ENCODE data around the gene PRKN. TPM values are rescaled to one million over a fixed set of nuclear protein-coding genes. Genes with fewer than 3 reads are reported as not detected.

PRKN gene
- total RNA-seq, 2 donors from 2014 or later = 6.7 to 8.2 TPM

DNA sequence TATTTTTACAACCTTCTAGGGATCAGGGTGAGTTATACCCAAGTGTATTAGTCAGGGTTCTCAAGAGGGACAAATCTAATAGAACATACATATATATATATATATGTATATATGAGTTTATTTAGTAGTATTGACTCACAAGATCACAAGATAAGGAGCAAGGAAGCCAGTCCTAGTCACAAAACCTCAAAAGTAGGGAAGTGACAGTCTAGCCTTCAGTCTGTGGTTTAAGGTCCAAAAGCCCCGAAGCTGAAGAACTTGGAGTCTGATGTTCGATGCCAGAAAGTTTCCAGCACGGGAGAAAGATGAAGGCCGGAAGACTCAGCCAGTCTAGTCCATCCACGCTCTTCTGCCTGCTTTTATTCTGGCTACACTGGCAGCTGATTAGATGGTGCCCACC lies 821.0 kb downstream of the PRKN start:
- intact Hi-C loops (cut with DNase I) = no loop called here
- Histone ChIP-seq H3K27ac (no peak overlapping the region), H3K4me1 (no peaks in the 10 kb centered on the region), H3K9me3 (no peaks in the 10 kb centered on the region), H3K4me3 (no peak overlapping the region), H3K36me3 (replicated peaks in 1 of 2; ENCODE audit: insufficient read depth in 1 of 2, low read depth in 2 of 2) (no peaks in the 10 kb centered on the region), H3K27me3 (no peaks in the 10 kb centered on the region)
- no peak for ATAC-seq
- TF ChIP-seq, protein P1, sequence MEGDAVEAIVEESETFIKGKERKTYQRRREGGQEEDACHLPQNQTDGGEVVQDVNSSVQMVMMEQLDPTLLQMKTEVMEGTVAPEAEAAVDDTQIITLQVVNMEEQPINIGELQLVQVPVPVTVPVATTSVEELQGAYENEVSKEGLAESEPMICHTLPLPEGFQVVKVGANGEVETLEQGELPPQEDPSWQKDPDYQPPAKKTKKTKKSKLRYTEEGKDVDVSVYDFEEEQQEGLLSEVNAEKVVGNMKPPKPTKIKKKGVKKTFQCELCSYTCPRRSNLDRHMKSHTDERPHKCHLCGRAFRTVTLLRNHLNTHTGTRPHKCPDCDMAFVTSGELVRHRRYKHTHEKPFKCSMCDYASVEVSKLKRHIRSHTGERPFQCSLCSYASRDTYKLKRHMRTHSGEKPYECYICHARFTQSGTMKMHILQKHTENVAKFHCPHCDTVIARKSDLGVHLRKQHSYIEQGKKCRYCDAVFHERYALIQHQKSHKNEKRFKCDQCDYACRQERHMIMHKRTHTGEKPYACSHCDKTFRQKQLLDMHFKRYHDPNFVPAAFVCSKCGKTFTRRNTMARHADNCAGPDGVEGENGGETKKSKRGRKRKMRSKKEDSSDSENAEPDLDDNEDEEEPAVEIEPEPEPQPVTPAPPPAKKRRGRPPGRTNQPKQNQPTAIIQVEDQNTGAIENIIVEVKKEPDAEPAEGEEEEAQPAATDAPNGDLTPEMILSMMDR (IDR thresholded peaks at IDR 0.05) = no peak
- TF ChIP-seq POLR2A (IDR thresholded peaks at IDR 0.05) = no peak
- DNase-seq = no peak
- 78 to 89% methylated on average over 5 of the region's 5 CpGs for WGBS, 2 donors

DNA sequence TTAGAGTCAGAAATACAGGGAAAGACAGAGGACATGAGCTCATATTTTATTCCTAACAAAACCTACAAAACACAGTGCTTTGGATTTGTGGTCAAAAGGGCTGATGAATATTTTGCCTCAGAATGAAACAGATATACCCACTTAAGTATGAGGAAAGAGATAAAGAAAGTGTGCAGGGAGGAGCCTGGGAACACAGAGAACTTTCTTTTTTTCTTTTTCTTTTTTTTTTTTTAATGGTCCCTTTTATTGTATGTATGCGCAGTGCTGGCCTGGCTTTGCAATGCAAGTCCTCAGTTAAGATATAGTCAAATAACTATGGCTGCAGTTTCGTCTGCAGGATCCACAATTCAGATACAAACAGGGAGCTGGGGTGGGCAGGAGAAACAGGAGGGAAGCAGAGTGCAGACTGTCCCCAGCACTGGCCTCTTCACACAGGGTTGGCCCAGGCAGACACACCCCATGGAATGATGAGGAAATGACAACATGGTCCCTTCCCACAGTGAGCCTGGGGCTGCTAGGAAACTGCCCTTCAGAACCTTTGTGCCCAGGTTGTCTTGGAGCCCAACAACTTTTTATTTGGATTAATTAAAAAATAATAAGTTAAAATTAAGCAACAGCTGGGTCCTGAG lies 823.9 kb downstream of the PRKN start:
- TF ChIP-seq, protein P1 (IDR thresholded peaks at IDR 0.05) = no peak
- no peak for TF ChIP-seq POLR2A (IDR thresholded peaks at IDR 0.05)
- intact Hi-C loops (cut with DNase I) = no loop called here
- no peak overlapping the region for H3K4me3 ChIP-seq
- no peaks in the 10 kb centered on the region for H3K27me3 ChIP-seq
- DNase-seq (no peak), ATAC-seq (no peak)
- no peaks in the 10 kb centered on the region for H3K9me3 ChIP-seq
- H3K36me3 ChIP-seq (replicated peaks in 1 of 2; ENCODE audit: insufficient read depth in 1 of 2, low read depth in 2 of 2) = no peaks in the 10 kb centered on the region
- WGBS, 2 donors = 68 to 88% methylated on average over 2 of the region's 2 CpGs
- H3K4me1 ChIP-seq = no peaks in the 10 kb centered on the region
- no peak overlapping the region for H3K27ac ChIP-seq

DNA sequence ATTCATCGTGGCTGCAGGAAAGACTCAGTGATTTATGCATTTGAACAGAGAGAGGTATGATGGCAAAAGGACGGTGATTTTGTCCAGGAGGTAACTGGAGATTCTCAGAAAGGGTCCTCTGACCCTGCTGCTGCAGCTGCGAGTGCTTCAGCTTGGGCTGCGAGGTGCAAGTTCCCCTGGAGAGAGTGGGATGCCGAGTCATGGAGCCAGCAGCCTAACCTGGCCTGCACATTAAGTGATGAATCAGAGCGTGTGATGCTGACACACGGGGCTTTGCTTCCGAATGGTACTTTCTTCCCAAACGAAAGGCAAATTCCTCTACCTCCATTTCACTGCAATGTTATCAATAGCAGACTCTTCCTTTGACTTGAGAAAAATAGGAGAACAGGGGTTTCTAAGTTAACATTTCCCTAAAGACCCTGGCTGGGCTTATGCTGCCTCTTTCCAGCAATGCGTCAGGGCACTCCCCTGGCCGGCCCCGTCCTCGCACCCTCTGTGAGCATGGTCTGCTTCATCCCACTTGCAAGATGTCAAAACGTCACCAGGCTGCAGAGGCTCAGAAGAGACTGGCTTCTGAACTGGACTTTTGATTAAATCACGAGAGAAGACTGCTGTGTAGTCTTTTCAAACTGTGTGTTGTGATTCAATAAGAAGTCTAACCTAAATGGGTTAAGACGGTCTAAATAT lies 825.7 kb downstream of the PRKN start:
- ATAC-seq = no peak
- Histone ChIP-seq H3K9me3 (no peaks in the 10 kb centered on the region), H3K27me3 (no peaks in the 10 kb centered on the region), H3K27ac (no peak overlapping the region), H3K4me3 (no peak overlapping the region), H3K36me3 (replicated peaks in 1 of 2; ENCODE audit: insufficient read depth in 1 of 2, low read depth in 2 of 2) (no peaks in the 10 kb centered on the region), H3K4me1 (no peaks in the 10 kb centered on the region)
- TF ChIP-seq POLR2A (IDR thresholded peaks at IDR 0.05) = no peak
- TF ChIP-seq, protein P1 (IDR thresholded peaks at IDR 0.05) = no peak
- 72 to 82% methylated on average over 16 of the region's 16 CpGs for WGBS, 2 donors
- DNase-seq = no peak
- intact Hi-C loops (cut with DNase I) = no loop called here

DNA sequence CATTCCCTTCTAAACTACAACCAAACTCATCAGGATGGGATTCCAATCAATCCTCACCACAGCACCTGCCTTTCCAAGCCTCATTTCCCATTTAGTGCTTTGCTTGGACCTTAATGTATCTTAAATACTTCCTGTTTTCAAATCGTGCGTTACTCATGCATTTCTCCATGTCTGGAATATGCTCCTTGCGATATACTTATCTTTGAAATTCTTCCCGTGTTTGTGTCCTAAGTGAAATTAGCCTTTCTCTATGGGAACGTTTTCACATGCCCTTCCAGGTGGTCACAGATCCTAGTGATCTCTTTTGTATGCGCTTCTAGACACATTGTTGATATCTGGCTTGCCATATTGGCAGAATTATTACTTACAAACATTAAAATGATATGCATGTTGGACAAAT lies 833.1 kb downstream of the PRKN start:
- ATAC-seq (no peak), DNase-seq (no peak)
- Histone ChIP-seq H3K4me1 (peaks cover 15% of the 10 kb centered on the region), H3K4me3 (no peak overlapping the region), H3K36me3 (replicated peaks in 1 of 2; ENCODE audit: insufficient read depth in 1 of 2, low read depth in 2 of 2) (no peaks in the 10 kb centered on the region), H3K9me3 (no peaks in the 10 kb centered on the region), H3K27me3 (no peaks in the 10 kb centered on the region), H3K27ac (no peak overlapping the region)
- intact Hi-C loops (cut with DNase I) = no loop called here
- TF ChIP-seq, protein P1 (IDR thresholded peaks at IDR 0.05) = no peak
- TF ChIP-seq POLR2A (IDR thresholded peaks at IDR 0.05) = no peak
- 32 to 38% methylated on average over 6 of the region's 6 CpGs for WGBS, 2 donors

DNA sequence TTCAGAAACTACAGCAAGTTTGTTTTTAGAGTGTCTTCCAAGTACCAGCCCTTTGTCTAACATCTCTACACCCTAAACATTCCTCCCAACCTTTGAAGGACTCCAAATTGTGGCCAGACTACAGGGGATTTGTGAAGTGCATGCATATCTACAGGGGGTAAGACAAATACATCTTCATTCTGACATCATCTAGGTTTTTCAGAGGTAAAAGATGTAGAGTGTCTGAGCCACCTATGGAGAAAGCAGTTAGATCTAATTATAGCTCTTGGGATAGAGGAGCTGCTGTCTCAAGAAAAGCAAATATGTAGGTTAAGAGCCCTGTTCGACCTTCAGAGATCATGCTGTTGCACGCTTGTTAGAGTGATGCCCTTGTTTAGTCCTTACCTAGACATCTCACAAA lies 836.0 kb downstream of the PRKN start:
- H3K27me3 ChIP-seq = no peaks in the 10 kb centered on the region
- TF ChIP-seq, protein P1 (IDR thresholded peaks at IDR 0.05) = no peak
- no peak for TF ChIP-seq POLR2A (IDR thresholded peaks at IDR 0.05)
- 55 to 64% methylated on average over 2 of the region's 2 CpGs for WGBS, 2 donors
- H3K36me3 ChIP-seq (replicated peaks in 1 of 2; ENCODE audit: insufficient read depth in 1 of 2, low read depth in 2 of 2) = no peaks in the 10 kb centered on the region
- no peak overlapping the region for H3K4me3 ChIP-seq
- DNase-seq = no peak
- peaks cover 15% of the 10 kb centered on the region for H3K4me1 ChIP-seq
- H3K27ac ChIP-seq = no peak overlapping the region
- no peak for ATAC-seq
- H3K9me3 ChIP-seq = no peaks in the 10 kb centered on the region
- intact Hi-C loops (cut with DNase I) = no loop called here
